CD4-positive, alpha-beta T cell treated with Interleukin-1 beta for 1 hour (primary cell): Measurements from ENCODE around the gene FUT8.
A peak's percentile ranks its signal among the peaks of the same experiment; 100 is the strongest.

Source experiments
- DNase-seq, 2 donors: peaks; one replicate each; pipeline ENCODE4 v3.0.0-alpha.2; 2020 to 2022

The FUT8 gene

DNA sequence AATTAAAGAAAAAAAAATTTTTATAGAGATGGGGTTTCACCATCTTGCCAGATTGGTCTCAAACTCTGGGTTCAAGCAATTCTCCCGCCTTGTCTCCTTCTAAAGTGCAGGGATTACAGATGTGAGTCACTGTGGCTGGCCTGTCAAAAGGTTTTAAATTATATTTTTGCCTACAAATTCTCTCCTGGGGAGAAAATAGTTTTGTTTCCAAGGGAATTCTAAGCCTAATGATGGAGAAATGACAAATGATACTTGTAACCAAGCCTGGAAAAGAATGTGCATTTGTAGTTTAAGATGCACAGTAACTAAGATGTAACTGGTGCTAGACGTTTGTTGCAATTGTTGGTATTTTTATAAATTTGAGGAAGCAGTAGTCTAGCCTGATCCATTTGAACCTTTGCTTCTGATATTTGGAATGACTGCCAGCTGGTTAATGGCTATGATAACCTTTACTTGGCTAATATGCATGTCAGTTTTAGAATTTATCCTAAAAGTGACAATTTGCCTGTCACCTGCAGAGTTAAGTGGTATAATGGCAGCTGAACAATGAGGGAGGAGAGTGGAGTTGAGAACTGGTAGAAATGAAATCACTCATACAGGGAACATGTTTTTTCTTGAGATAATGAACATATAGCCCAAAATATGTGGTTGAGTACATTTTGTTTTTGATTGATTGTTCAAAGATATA is 148.0 kb downstream of the FUT8 start:
- no peak for DNase-seq

DNA sequence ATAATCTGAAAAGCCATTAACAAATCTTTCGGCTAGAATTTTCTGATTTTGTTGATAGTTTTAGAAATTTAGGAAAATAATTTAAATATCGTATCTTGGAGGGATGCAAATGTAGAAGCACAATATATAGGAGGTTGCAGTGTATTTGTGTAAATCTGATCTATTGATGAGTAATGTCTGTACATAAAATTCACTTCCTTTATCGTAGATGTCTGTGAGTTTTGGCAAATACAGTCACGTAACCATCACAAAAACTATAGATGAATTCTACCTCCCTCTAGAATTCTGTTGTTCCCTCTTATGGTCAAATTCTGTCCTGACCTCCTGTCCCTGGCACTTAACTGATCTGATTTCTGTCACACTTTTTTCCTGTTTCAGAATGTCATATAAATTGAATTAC is 151.8 kb downstream of the FUT8 start:
- no peak for DNase-seq

DNA sequence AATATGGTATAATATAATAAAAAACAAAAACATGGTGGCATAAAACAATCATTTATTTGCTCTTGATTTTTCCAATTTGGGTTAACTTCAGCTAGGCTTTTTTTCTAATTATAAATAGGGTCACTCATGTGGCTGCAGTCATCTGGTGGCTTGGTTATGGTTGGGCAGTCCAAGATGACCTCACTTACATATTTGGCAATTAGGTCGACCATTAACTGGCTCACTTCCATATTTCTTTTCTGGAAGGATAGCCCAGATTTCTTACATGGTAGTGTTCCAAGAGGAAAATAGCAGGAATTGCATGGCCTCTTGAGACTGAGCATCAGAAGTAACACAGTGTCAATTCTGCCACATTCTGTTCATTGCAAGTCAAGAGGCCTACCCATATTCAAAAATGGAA is 153.4 kb downstream of the FUT8 start:
- DNase-seq: no peak

DNA sequence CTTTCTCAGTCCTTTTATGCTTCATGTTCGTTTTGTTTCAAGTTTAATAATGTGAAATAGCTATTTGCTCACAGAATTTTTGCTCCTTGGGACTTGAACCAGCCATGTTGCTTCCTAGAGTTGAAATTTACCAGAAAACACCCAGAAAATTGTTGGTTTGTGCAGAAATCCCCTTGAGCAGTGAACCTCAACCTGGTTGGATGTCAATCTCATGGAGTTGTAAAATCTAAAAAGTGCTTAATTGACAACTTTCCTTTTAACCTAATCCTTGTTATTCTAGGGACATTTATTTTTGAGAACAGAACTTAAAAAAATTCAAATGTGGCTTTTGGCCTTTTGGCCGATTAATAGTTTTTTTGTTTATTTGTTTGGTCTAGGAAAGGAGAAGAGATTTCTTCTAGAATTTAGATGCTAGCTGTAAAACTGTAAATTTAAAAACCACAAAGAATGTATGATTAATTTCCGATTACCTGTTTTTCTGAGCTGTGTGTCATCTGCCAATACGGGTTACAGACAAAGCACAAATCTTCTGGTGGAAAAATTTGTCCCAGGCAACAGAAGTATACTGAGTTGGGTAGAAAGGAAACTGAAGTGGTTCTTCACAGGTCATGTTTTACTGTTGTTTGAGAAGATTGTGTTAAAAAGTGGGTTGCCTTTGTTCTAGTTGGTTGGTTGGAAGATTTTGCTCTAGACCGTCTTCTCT is 154.4 kb downstream of the FUT8 start:
- peak in 1 of 2 donors; percentile 2 for DNase-seq

DNA sequence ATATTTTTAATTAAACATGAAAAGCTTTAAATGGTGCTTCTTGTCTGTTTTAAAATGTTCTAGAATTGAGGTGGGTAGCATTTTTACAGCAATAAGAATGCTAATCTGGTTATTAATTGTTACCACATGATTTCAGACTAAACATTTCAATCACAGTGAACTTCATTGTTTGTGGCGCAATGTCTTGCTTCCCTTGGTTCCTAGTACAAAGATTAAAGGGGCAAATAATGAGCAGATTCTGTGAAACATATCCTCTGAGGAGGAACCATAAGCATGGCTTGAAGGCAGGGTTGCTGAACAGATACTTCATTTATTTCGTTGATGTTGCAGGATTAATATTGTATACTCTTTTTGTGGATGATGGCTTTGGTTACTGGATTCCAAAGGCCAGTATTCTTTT is 162.1 kb downstream of the FUT8 start:
- DNase-seq: no peak

DNA sequence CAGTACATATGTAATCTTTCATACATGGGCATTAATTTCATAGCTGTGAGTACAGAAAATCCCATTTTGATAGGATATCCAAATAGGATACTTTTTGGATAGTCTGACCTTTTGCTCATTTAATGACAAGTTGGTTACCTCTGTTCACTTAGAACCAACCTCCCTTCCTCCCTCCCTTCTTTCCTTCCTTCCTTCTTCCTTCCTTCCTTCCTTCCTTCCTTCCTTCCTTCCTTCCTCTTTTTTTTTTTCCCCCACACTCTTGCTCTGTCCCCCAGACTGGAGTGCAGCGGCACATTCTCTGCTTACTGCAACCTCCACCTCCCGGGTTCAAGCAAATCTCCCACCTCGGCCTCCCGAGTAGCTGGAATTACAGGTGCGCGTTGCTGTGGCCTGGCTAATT is 162.9 kb downstream of the FUT8 start:
- DNase-seq: no peak

DNA sequence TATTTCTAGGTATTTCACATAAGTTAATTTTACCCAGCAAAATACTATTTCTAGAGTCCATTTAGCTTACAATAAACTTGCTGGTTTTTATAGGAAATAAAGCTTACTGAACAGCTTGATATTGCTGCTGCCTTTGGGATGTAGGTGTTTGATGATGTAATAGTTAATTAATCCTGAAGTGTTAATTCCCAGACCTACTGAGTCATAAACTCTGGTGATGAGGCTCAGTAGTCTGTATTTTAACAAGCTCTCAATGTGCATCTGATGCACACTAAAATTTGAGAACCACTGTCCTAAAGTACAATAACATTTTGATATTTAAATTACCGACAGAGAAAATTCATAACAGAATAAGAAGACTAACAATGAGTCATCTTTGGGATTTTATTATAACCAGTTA is 168.4 kb downstream of the FUT8 start:
- DNase-seq: no peak

DNA sequence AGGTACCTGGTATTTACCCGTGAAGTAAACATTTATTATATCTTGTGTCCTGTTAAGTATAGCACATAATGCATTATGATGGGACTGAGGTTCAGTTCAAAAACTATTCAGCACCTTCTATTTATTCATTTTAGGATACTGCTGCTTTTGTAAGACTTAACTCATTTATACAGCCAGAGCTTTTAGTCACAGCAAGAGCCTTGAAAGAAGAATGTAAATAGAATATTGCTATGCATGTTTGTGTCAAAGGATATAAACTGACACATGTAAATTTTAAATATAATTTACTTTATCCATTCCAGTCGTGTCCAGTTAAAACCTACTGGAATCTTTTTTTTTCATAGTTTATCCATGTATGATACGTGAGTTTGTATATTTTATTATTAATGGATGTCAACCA is 168.8 kb downstream of the FUT8 start:
- no peak for DNase-seq

DNA sequence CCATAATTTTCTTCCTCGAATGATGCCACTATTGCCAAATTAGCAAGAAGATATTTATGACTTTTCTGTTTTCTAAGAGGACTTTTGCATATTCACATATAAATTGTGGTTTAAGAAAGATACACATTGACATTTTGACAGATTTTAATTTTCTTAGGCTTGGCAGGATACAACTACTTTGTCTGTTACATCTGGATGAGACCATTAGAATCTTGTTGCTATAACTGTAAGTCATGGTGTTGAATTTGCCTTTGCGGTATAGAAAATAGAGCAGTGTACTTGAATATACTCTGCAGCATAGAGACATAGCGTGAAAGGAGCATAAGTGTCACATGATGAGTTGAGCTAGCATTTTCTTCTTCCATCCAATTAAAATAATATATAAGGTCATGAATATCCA is 169.3 kb downstream of the FUT8 start:
- no peak for DNase-seq

DNA sequence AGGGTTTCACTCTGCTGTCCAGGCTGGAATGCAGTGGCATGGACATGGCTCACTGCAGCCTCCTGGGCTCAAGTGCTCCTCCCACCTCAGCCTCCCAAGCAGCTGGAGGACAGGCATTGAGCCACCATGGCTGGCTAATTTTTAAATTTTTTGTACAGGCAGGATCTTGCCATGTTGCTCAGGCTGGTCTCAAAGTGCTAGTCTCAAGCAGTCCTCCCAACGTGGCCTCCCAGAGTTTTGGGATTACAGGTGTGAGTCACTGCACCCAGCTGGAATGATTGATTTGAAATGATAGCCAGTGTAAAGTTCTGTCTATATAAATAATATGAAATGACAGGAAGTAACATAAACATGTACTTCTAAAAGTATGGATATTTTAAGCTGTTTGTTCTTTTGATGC is 172.7 kb downstream of the FUT8 start:
- no peak for DNase-seq

DNA sequence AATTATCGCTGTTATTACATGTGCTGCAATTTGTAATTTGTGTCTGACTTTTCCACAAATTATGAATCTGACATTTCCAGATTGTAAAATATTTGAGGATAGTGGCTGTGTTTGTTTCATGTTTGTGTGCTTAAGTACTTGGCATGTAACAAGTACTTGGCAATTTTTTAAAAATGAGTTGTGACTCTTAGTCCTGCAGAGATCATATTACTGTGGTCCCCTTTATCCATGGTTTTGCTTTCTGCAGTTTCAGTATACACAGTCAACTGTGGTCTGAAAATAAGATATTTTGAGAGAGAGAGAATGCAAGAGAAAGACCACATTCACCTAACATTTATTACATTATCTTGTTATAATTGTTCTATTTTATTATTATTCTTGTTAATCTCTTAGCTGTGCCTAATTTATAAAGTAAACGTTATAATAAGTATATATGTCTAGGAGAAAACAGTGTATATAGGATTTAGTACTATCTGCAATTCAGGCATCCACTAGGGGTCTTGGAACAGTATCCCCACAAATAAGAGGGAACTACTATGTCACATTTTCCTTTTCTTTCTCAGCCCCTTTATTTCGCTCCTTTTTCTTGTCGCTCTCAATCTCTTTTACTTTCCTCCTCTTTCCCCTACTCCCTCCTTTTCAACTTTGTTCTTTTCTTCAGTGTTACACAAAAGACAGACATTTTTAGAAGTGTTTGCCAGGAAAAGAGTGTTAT is 176.1 kb downstream of the FUT8 start:
- DNase-seq: no peak

DNA sequence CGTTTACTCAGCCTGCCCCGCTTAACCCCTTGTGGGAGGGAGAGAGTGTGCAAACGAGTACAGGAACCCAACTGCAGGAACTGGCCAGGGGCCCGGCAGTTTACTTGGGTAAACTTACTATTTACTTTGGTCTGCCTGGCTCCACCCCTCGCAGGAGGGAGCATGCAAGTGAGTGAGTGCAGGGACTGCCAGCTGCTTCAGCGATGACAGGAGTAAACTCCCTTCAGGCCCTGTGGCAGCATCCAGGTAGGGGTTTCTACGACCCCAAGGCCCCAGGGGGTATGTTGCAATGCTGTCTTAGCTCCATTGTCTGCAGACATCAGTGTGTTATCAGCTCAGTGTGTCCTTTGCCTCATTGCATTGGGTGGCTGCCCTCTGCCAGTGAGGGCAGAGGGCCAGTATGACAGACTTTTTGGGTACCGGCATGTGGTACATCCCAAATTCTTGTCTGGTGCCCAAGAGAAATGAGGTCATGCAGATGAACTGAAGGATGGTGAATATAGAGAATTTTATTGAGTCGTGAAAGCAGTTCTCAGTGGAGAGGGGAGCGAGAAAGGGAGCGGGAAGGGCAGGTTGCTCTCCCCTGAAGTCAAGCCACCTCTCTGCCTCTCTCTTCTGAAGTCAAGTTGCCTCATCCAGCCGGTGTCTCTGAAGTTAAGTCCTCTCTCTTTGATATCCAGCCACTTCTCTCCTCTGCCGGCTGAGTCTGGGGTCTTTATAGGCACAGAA is 181.8 kb downstream of the FUT8 start:
- DNase-seq: no peak

DNA sequence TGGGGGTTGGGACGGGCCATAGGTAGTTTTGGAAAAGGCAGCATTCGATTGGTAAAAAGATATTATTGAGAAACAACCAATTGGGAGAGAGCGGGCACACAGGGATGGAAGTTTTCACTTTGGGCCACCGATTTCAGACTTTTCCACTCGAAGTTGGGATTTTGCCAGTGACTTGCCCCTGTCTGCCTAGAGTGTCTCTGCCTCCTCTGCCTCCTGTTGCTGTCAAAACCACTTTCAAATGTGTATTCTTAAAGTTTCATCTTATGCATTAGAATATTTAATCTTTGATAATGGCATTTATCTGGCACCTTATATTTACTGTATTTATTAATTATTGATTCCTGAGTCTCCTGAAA is 182.3 kb downstream of the FUT8 start:
- DNase-seq: no peak

DNA sequence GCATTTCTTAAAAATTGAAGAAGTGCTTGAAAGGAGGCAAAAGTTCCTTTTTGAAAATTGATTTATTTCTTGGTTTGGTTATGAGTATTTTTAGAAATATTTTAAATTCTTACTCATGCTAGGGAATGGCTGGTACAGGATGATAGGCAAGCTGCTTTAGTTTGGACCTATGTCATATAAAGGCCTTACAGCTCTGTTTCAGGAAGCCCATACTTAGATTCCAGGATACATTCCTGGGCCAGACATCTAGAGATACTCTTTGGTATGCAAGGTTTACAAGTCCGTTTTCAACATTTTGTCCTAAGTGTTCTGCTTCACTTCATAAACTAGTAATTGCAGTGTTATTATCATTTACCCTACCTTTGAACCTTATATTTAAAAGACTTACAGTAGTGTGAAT is 186.8 kb downstream of the FUT8 start:
- no peak for DNase-seq

DNA sequence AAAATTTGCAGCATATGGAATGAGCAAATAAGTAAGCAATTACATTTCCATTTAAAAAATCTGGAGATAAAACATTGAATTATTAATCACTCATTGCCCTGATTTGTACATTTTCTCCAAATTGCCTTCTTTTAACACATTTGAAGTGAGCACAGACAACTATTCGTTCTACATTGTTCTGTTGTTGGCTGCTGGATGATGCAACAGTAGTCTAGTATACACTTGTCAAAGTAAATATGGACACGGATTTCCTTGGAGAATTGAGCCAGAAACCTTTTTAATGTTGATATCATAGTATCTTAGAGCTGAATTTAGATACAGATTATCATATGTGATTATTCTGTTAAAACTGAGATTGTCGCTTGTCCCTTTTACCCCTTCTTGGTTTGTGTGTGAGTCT is 188.2 kb downstream of the FUT8 start:
- no peak for DNase-seq

DNA sequence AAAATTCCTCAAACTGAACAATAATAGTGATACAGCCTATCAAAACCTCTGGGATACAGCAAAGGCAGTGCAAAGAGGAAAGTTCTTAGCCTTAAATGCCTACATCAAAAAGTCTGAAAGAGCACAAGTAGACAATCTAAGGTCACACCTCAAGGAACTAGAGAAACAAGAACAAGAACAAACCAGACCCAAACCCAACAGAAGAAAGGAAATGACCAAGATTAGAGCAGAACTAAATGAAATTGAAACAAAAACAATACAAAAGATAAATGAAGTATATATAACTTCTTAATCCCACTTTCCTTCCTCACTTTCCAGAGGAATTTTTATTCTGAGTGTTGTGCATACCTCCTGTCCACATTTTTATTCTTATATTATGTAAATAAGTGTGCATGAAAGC is 192.0 kb downstream of the FUT8 start:
- no peak for DNase-seq

DNA sequence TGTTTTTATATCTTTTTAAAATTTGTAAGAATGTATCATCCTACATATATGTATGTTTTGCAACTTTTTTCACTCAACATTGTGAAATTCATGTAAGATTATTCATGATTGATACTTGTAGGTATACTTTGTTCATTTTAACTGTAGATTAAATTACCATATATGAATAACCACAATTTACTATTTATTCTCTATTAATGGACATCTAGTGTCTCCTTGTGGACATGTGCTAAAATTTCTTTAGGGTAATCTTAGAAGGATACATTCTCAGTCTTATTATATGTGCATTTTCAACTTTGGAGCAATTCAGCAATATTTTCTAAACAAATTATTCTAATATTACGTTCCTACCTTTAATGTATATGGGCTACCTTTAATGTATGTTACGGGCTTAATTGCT is 192.4 kb downstream of the FUT8 start:
- no peak for DNase-seq

DNA sequence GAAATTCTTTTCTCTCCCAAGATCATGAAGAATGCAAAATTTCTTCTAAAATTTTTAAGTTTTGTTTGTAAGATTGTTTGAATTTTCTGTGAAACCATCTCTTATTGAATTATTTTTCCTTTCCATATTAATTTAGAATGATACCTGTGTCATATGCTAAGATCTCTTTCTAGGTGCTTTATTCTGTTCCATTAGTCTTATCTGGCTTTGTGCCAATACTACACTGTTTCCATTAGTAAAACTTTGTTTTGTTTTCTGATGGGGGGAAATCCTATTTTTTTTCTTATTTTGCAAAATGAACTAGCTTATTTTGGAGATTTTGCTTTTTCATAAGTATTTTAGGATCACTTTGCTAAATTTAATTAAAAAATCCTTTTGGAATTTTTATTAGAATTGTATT is 193.9 kb downstream of the FUT8 start:
- no peak for DNase-seq

DNA sequence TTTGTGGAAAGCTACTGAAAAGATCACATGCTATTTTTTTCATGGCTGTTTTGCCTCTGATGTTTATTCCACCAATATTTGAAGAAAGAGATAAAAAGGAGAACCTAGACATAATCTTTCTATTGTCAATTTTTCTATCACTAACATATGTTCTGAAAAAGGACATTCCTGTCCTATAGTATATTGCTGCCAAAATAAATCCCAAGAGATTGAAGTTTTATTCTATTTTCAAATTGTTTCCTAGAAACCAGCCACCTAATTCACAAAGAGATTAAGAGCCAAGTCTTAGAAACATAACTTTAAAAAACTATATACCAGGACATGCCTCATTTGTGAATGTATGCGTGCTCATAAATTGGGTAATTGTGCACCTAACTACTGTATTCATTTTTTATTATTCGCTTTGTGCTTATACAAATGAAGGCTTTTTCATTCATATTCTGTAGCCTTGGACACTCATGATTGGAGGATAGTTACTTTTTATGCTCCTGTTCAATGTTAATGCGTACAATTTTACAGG is 200.7 kb downstream of the FUT8 start:
- no peak for DNase-seq

DNA sequence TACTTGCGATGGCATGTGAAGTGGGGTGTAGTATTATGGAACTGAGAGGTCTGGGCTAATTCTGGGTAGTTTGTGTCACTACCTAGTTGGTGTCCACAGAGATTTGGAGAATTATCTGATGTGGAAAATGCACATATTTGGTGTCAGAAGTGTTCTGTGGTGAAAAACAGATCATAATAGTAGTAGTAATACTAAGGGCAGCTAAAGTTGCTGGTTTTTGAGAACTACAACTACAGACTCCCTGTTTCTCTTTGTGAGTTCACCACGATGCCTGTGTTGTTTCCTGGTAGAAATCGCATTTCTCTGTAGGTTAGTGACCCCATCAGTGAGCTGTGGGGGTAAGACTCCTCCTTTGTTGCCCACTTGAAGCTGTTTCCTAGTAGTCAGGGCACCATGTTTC is 206.5 kb downstream of the FUT8 start:
- DNase-seq: no peak

DNA sequence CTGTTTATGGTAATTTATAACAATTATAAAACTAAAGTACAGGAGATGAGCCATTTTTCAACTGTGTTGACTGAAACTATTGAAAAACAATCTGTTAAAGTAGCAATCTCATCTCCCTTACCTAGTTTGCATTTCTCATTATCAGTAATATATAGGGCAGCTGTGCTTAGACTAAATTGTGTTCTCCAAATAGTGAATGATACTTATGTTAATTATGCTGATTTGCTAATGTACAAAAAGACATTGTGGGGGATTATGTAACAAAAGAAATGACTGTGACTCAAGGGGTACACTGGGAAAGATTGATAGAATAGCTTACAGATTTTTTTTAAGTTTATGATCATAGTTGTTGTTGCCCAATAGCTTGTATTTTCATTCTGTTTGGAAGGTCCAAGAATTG is 207.7 kb downstream of the FUT8 start:
- DNase-seq: no peak

DNA sequence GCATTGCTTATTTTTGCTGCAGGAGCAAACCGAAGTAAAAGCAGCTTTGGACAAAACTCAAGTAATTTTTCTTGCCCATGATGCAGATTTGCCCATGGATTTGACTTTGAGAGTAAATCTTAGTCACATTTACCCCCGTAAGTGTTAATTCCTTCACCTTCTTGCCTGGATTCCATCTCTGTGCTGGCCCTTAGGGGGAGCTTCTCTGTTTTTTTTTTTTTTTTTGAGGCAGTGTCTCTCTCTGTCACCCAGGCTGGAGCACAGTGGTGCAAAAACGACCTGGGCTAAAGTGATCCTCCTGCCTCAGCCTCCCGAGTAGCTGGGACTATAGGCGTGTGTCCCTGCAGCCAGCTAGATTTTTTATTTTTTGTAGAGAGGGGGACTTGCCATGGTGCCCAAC is 210.2 kb downstream of the FUT8 start:
- DNase-seq: no peak

DNA sequence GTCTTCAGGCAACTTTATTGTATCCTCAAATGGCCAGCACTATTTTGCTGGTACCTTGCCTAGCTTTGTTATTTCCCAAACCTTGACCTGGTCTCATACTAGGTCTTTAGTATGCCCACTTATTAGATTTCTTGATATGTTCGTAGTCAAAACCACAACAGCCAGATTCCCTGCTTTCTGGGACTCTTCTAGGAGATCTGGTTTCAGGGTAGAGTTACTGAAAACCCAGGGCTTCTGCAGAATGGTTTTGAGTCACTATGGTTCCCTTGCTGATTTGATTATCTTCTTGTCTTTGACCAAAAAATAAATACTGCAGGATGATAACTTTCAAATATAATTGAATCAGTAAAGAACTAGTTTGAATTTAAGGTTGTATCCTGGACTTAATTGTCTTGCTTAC is 211.2 kb downstream of the FUT8 start:
- DNase-seq: no peak

DNA sequence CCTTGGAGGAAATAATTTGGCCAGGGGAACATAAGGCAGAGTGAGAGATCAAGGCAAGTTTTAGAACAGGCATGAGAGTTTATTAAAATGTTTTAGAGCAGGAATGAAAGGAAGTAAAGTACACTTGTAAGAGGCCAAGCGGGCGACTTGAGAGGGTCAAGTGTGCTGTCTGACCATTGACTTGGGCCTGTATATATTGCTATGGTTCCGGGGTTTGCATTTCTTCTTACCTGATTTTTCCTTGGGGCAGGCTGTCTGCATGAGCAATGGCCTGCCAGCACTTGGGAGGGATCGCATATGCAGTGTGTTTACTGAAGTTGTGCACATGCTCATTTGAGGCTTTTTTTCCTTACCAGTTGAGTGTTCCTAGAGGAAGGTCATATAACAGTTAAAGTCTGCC is 214.8 kb downstream of the FUT8 start:
- DNase-seq: no peak
